Metanephros (tissue), 1 donor: Measurements from ENCODE around the gene ZNF341. TPM values are rescaled to one million over a fixed set of nuclear protein-coding genes. Genes with fewer than 3 reads are reported as not detected.

Experiments used
- total RNA-seq: library from RNA; depleted of rRNA; stranded (reverse); fragments of >200 nt; gene quantifications from one replicate; pipeline ENCODE4 v1.2.3, GENCODE V29; 2014

Gene ZNF341
- 3.1 TPM for total RNA-seq

GRCh38 chr20:33731693-33732165, at the start of gene ZNF341:
Gene ZNF341 (plus strand): TSS chr20:33731996. CDS start chr20:33732022, 26 bp downstream.

GRCh38 chr20:33686100-33686983, 45.5 kb upstream of the ZNF341 start, which contains the start of gene E2F1:
Gene E2F1 (minus strand): TSS chr20:33686385. CDS start chr20:33686264, 121 bp downstream.

GRCh38 chr20:33719989-33720709, 11.6 kb upstream of the ZNF341 start, which contains the start of gene PXMP4:
Gene PXMP4 (minus strand): TSS chr20:33720310. CDS start chr20:33720207, 103 bp downstream.

GRCh38 chr20:33810885-33811775, 79.3 kb downstream of the ZNF341 start, which contains the start of gene CHMP4B:
Gene CHMP4B (plus strand): TSS chr20:33811348. CDS start chr20:33811469, 121 bp downstream.

Other genes starting within 250 kb of the ZNF341 start
- gene CBFA2T2, start 241.9 kb upstream of the ZNF341 start, total RNA-seq, result 23.0 TPM
- gene C20orf144, start 69.7 kb upstream of the ZNF341 start, total RNA-seq, result not detected
- gene ACTL10, start 65.1 kb upstream of the ZNF341 start, total RNA-seq, result 0.70 TPM
- 30.3 TPM for gene NECAB3, start 57.6 kb upstream of the ZNF341 start, total RNA-seq
- gene E2F1, start 45.6 kb upstream of the ZNF341 start, total RNA-seq, result 6.0 TPM
- 12.7 TPM for gene PXMP4, start 11.7 kb upstream of the ZNF341 start, total RNA-seq
- 41.3 TPM for gene CHMP4B, start 79.4 kb downstream of the ZNF341 start, total RNA-seq